BLaER1 (cell line): ENCODE results near the gene CARMIL3.
A peak's percentile ranks its signal among the peaks of the same experiment; 100 is the strongest.
"Not testable (repeated sequence)": the region's sequence is repeated elsewhere in the genome, so short reads cannot be mapped to it uniquely, and the experiment has no call there.

ENCODE experiments used
- H3K27ac ChIP-seq: shearing (Covaris generic); formaldehyde crosslinking; 2 replicates; pipeline ENCODE4 v1.8.1; 2022
- H3K27me3 ChIP-seq: shearing (Covaris generic); formaldehyde crosslinking; 2 replicates; pipeline ENCODE4 v1.8.1; 2022
- H3K36me3 ChIP-seq: shearing (Covaris generic); formaldehyde crosslinking; 2 replicates; pipeline ENCODE4 v1.8.1; 2022
- H3K4me1 ChIP-seq: shearing (Covaris generic); formaldehyde crosslinking; 2 replicates; pipeline ENCODE4 v1.8.1; 2022
- H3K4me2 ChIP-seq: shearing (Covaris generic); formaldehyde crosslinking; 2 replicates; pipeline ENCODE4 v1.8.1; 2022
- H3K4me3 ChIP-seq: shearing (Covaris generic); formaldehyde crosslinking; 2 replicates; pipeline ENCODE4 v1.8.1; 2022
- H3K9ac ChIP-seq: shearing (Covaris generic); formaldehyde crosslinking; 2 replicates; pipeline ENCODE4 v1.8.1; 2022
- H3K9me3 ChIP-seq: shearing (Covaris generic); formaldehyde crosslinking; 2 replicates; pipeline ENCODE4 v1.8.1; 2022
- H4K20me1 ChIP-seq: shearing (Covaris generic); formaldehyde crosslinking; 2 replicates; pipeline ENCODE4 v1.8.1; 2022
- Cebpa-rat ChIP-seq: shearing (Covaris generic); IDR thresholded peaks from 2 replicates; pipeline ENCODE4 v1.8.1; 2022

Gene CARMIL3

DNA sequence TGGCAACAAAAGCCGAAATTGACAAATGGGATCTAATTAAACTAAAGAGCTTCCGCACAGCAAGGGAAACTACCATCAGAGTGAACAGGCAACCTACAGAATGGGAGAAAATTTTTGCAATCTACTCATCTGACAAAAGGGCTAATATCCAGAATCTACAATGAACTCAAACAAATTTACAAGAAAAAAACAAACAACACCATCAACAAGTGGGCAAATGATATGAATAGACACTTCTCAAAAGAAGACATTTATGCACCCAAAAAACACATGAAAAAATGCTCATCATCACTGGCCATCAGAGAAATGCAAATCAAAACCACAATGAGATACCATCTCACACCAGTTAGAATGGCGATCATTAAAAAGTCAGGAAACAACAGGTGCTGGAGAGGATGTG lies 22.1 kb upstream of the CARMIL3 start:
- H3K9me3 ChIP-seq = peaks cover 37% of the 10 kb centered on the region
- H4K20me1 ChIP-seq, H3K4me2 ChIP-seq, H3K4me1 ChIP-seq, H3K27me3 ChIP-seq, H3K9ac ChIP-seq, H3K27ac ChIP-seq, H3K4me3 ChIP-seq, H3K36me3 ChIP-seq: not testable (repeated sequence)

DNA sequence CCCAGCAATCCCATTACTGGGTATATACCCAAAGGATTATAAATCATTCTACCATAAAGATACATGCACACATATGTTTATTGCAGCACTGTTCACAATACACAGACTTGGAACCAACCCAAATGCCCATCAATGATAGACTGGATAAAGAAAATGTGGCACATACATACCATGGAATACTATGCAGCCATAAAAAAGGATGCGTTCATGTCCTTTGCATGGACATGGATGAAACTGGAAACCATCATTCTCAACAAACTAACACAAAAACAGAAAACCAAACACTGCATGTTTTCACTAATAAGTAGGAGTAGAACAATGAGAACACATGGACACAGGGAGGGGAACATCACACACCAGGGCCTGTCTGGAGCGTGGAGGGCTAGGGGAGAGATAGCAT lies 20.5 kb upstream of the CARMIL3 start:
- not testable (repeated sequence) for H3K27ac ChIP-seq, H4K20me1 ChIP-seq, H3K4me1 ChIP-seq, H3K36me3 ChIP-seq, H3K4me2 ChIP-seq, H3K4me3 ChIP-seq, H3K27me3 ChIP-seq, H3K9ac ChIP-seq
- H3K9me3 ChIP-seq = peaks cover 37% of the 10 kb centered on the region

DNA sequence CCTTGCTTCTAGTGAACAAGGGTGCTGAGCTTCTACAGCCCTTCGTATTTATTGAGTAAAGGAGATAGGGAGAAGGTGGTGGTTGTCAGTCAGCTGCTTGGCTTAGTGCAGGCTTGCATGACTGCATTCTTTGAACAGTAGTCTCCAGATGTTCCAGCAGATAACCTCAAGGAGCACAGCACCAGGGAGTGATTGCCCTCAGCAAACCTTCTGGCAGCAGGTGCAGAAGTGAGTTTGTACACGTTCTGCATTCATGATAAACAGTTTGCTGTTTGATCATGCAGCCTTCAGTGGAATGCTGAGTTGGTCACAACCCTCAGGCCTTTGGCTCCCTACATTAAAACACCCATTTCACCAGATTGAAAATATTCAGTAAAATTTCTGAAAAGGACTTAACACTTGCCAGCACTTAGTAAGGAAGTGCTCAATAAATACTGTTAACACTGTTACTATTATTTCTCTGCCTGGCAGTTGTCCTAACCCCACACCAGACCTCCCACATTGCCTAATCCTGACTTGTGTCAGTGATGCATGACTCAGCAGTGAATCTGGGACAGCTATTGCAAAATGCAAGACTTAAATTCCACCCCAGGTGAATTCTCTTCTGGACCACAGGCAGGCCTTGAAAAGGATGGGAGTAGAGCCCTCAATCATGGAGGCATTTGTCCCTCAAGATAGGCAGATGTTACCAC lies 18.9 kb upstream of the CARMIL3 start:
- H3K4me3 ChIP-seq = no peak overlapping the region
- no peak overlapping the region for H3K4me2 ChIP-seq
- peaks cover 15% of the 10 kb centered on the region for H3K4me1 ChIP-seq
- H3K27me3 ChIP-seq = no peaks in the 10 kb centered on the region
- no peak overlapping the region for H3K27ac ChIP-seq
- no peaks in the 10 kb centered on the region for H4K20me1 ChIP-seq
- no peak overlapping the region for H3K9ac ChIP-seq
- no peak for TF ChIP-seq Cebpa-rat
- peaks cover 37% of the 10 kb centered on the region for H3K9me3 ChIP-seq
- H3K36me3 ChIP-seq = no peaks in the 10 kb centered on the region

- Histone ChIP-seq H3K27ac (peak overlapping the region; percentile 79), H3K4me1 (peaks cover 15% of the 10 kb centered on the region), H3K4me2 (peak overlapping the region; percentile 89), H3K9me3 (peaks cover 33% of the 10 kb centered on the region), H3K4me3 (peak overlapping the region; percentile 71), H3K9ac (peak overlapping the region; percentile 80)
- H3K27me3 ChIP-seq, H3K36me3 ChIP-seq, H4K20me1 ChIP-seq: not testable (repeated sequence)
Observed at GRCh38 chr14:24035769-24036168, 16.0 kb upstream of the CARMIL3 start.

DNA sequence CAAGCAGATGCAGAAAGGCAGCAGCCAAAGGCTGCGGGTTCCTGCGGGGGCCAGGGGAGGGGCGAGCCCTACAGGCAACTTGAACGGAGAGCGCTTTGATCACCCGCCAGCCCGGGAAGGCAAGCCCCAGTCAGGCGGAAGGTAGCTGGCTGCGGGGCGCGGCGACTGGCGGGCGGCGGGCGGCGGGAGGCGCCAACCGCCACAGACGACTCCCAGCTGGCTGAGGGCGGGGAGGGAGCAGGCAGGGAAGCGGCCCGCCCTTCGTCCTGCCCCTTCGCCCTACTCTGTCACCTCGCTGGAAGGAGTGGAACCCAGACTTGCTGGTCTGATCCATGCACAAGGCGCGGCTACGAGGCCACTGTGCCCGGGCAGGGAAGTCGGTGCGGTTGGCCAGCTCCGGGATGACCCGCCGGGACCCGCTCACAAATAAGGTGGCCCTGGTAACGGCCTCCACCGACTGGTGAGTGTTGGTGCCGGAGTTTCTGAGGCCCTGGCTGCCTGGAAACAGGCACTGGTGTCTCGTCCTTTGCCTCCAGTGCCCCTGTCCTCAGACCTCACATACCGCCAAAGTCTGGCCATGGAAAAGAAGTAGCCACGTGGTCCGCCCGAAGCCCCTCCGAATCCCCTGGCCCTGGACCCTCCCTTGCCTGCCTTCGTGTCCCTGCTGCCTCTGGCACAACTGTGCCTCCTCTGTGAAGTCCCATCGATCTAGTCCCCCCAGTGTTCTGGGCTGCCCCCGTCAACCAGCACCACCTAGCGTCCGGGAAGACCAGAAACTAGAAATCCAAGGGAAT lies 15.4 kb upstream of the CARMIL3 start:
- no peaks in the 10 kb centered on the region for H3K36me3 ChIP-seq
- peak overlapping the region; percentile 79 for H3K27ac ChIP-seq
- TF ChIP-seq Cebpa-rat = no peak
- H3K4me3 ChIP-seq = peak overlapping the region; percentile 71
- peaks cover 27% of the 10 kb centered on the region for H3K9me3 ChIP-seq
- peaks cover 15% of the 10 kb centered on the region for H3K4me1 ChIP-seq
- no peaks in the 10 kb centered on the region for H4K20me1 ChIP-seq
- peak overlapping the region; percentile 89 for H3K4me2 ChIP-seq
- no peaks in the 10 kb centered on the region for H3K27me3 ChIP-seq
- peak overlapping the region; percentile 80 for H3K9ac ChIP-seq

GRCh38 chr14:24036963-24037657 lies 14.7 kb upstream of the CARMIL3 start:
- Histone ChIP-seq H3K27ac (peak overlapping the region; percentile 79; the same call in 1 of the 2 replicates), H3K4me3 (peak overlapping the region; percentile 71), H3K9ac (peak overlapping the region; percentile 80), H3K9me3 (peaks cover 19% of the 10 kb centered on the region), H3K4me2 (peak overlapping the region; percentile 89), H3K4me1 (peaks cover 15% of the 10 kb centered on the region)
- not testable (repeated sequence) for H3K36me3 ChIP-seq, H4K20me1 ChIP-seq, H3K27me3 ChIP-seq

DNA sequence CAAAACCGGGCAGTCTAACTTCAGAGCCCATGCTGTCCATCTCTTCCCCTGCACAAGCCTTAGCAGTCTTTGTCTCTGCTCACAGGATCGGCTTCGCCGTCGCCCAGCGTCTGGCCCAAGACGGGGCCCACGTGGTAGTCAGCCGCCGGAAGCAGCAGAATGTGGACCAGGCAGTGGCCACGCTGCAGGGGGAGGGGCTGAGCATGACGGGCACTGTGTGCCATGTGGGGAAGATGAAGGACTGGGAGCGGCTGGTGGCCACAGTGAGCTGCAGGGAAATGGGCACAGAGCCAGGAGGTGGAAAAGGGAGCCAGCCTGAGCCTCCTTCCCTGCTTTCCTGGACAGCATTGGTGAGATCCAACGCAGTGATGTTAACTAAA lies 14.2 kb upstream of the CARMIL3 start:
- H3K4me3 ChIP-seq = no peak overlapping the region
- no peak overlapping the region for H3K9ac ChIP-seq
- H3K4me2 ChIP-seq = 0 out of 2 replicates have a peak overlapping the region, but pooled peaks have one; percentile 89
- peaks cover 14% of the 10 kb centered on the region for H3K9me3 ChIP-seq
- no peaks in the 10 kb centered on the region for H3K36me3 ChIP-seq
- H3K27me3 ChIP-seq = no peaks in the 10 kb centered on the region
- H3K27ac ChIP-seq = no peak overlapping the region
- no peak for TF ChIP-seq Cebpa-rat
- H3K4me1 ChIP-seq = peaks cover 15% of the 10 kb centered on the region
- no peaks in the 10 kb centered on the region for H4K20me1 ChIP-seq

DNA sequence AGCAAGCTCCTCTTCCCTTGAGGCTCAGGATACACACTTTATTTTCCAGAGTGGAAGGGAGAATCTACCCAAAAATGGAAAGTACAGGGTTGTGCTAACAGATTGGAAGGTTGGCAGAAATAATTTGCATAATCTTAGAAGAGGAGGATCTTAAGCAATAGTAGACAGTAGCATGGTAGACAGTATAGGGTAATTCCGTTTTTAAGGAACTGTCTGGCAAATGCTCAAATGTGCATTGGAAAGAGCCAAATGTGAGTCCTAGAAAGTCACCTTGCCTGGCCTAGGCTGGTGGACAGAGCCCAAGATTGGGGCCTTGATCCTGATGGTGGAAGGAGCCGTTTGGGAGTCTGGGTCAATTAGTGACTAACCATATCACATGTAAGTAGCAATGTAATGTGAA lies 13.1 kb upstream of the CARMIL3 start:
- H3K9ac ChIP-seq = no peak overlapping the region
- H3K27me3 ChIP-seq = no peaks in the 10 kb centered on the region
- no peak overlapping the region for H3K4me3 ChIP-seq
- H3K4me1 ChIP-seq = peaks cover 15% of the 10 kb centered on the region
- no peak overlapping the region for H3K4me2 ChIP-seq
- no peaks in the 10 kb centered on the region for H3K36me3 ChIP-seq
- no peaks in the 10 kb centered on the region for H4K20me1 ChIP-seq
- no peak overlapping the region for H3K27ac ChIP-seq
- no peak for TF ChIP-seq Cebpa-rat
- 0 out of 2 replicates have a peak, but pooled peaks cover 3% of the 10 kb centered on the region for H3K9me3 ChIP-seq

- H3K36me3 ChIP-seq = no peaks in the 10 kb centered on the region
- H3K9ac ChIP-seq = no peak overlapping the region
- no peak overlapping the region for H3K4me2 ChIP-seq
- no peaks in the 10 kb centered on the region for H3K9me3 ChIP-seq
- H3K27ac ChIP-seq = no peak overlapping the region
- H3K4me3 ChIP-seq = no peak overlapping the region
- H4K20me1 ChIP-seq = no peaks in the 10 kb centered on the region
- peaks cover 15% of the 10 kb centered on the region for H3K4me1 ChIP-seq
- H3K27me3 ChIP-seq = no peaks in the 10 kb centered on the region
- no peak for TF ChIP-seq Cebpa-rat
Observed at GRCh38 chr14:24040692-24041091, 11.1 kb upstream of the CARMIL3 start.

- Histone ChIP-seq H3K4me1 (peaks cover under 1% of the 10 kb centered on the region), H3K9me3 (no peaks in the 10 kb centered on the region), H3K9ac (no peak overlapping the region), H3K4me2 (no peak overlapping the region), H3K36me3 (no peaks in the 10 kb centered on the region), H4K20me1 (no peaks in the 10 kb centered on the region), H3K27me3 (no peaks in the 10 kb centered on the region), H3K27ac (no peak overlapping the region), H3K4me3 (no peak overlapping the region)
- no peak for TF ChIP-seq Cebpa-rat
Observed at GRCh38 chr14:24042746-24043145, 9.1 kb upstream of the CARMIL3 start.

DNA sequence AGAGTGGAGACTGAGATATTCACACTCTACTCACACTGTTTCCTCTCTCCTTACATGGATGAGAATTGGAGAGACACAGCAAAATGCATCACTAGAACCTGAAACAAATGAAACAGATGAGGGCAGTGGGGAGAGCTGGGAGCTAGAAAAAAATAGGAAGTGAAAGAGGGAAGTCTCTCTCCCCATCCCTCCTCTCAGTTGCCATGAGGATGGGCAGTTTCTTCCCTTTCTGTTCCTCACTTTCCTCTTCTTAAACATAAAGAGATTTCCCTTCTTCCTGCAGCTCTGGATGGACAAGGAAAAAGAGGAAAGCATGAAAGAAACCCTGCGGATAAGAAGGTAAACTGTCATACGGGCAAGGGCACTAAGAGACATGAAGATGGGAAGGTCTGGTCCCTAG lies 2.8 kb upstream of the CARMIL3 start:
- H3K36me3 ChIP-seq, H3K4me3 ChIP-seq, H3K27ac ChIP-seq, H4K20me1 ChIP-seq, H3K9me3 ChIP-seq, H3K9ac ChIP-seq: not testable (repeated sequence)
- peak overlapping the region; percentile 37 for H3K4me2 ChIP-seq
- H3K27me3 ChIP-seq = peaks cover 18% of the 10 kb centered on the region
- peaks cover 32% of the 10 kb centered on the region for H3K4me1 ChIP-seq

GRCh38 chr14:24050753-24051152 lies 1.1 kb upstream of the CARMIL3 start:
- Histone ChIP-seq H3K4me2 (peak overlapping the region; percentile 100), H3K4me1 (peaks cover 32% of the 10 kb centered on the region), H3K27me3 (peaks cover 22% of the 10 kb centered on the region)
- H3K4me3 ChIP-seq, H4K20me1 ChIP-seq, H3K9ac ChIP-seq, H3K9me3 ChIP-seq, H3K36me3 ChIP-seq, H3K27ac ChIP-seq: not testable (repeated sequence)
